NCI-H1930 (cell line): ENCODE measurements around the gene TBCK.

Source experiments
- DNase-seq, 2 experiments: peaks; one replicate each; lab custom pipeline; 2025; lab: John Stamatoyannopoulos, UW

The TBCK gene

GRCh38 chr4:106038908-106039307 lies 277.1 kb downstream of the TBCK start:
- no peak for DNase-seq

GRCh38 chr4:106038012-106038411 lies 278.0 kb downstream of the TBCK start:
- DNase-seq = no peak

GRCh38 chr4:106036848-106037247 lies 279.2 kb downstream of the TBCK start:
- DNase-seq = no peak

GRCh38 chr4:106036334-106036733 lies 279.7 kb downstream of the TBCK start:
- DNase-seq = no peak

GRCh38 chr4:106035204-106035603 lies 280.8 kb downstream of the TBCK start:
- DNase-seq = no peak

- no peak for DNase-seq
These were observed 281.3 kb downstream of the TBCK start for GRCh38 chr4:106034751-106035150.

- DNase-seq = no peak
These were observed 281.8 kb downstream of the TBCK start for GRCh38 chr4:106034220-106034619.

GRCh38 chr4:106033469-106033868 lies 282.5 kb downstream of the TBCK start:
- no peak for DNase-seq

GRCh38 chr4:106032851-106033286 lies 283.1 kb downstream of the TBCK start:
- no peak for DNase-seq

GRCh38 chr4:106022454-106022853 lies 293.6 kb downstream of the TBCK start:
- DNase-seq = no peak

GRCh38 chr4:106021737-106022410 lies 294.1 kb downstream of the TBCK start:
- no peak for DNase-seq

- DNase-seq = no peak
These were observed 296.2 kb downstream of the TBCK start for GRCh38 chr4:106019771-106020170.

- DNase-seq = no peak
These were observed 298.0 kb downstream of the TBCK start for GRCh38 chr4:106017975-106018374.

GRCh38 chr4:106011387-106011786 lies 304.6 kb downstream of the TBCK start:
- no peak for DNase-seq

- DNase-seq = no peak
These were observed 305.2 kb downstream of the TBCK start for GRCh38 chr4:106010761-106011160.

- DNase-seq = no peak
These were observed 313.0 kb downstream of the TBCK start for GRCh38 chr4:106002994-106003393.

GRCh38 chr4:105998171-105999063 lies 317.6 kb downstream of the TBCK start:
- DNase-seq = peak; percentile 24 to 28

GRCh38 chr4:105996845-105997244 lies 319.2 kb downstream of the TBCK start:
- DNase-seq = no peak

- DNase-seq = no peak
These were observed 321.0 kb downstream of the TBCK start for GRCh38 chr4:105994841-105995501.

- DNase-seq = no peak
These were observed 321.9 kb downstream of the TBCK start for GRCh38 chr4:105994061-105994460.

GRCh38 chr4:105992641-105993305 lies 323.2 kb downstream of the TBCK start:
- no peak for DNase-seq

GRCh38 chr4:105991726-105992125 lies 324.3 kb downstream of the TBCK start:
- DNase-seq = no peak
